GM12878 (cell line): ENCODE results near the gene RNF41.

Experiments used
- CREB1 ChIP-seq: IDR thresholded peaks from 2 replicates; pipeline ENCODE4 v1.6.1; 2012; ENCODE audit warnings: low read depth, mild to moderate bottlenecking, inconsistent platforms
- EZH2 ChIP-seq: IDR thresholded peaks from 2 replicates; pipeline ENCODE4 v1.6.1; 2012; ENCODE audit warnings: low read depth, mild to moderate bottlenecking, control low read depth, inconsistent platforms, low read length, borderline replicate concordance; ENCODE audit not compliant: control insufficient read depth
- HCFC1 ChIP-seq: fragments of 150-350 bp; IDR thresholded peaks from 2 replicates; pipeline ENCODE4 v1.6.1; 2014; ENCODE audit warnings: low read length
- HDAC6 ChIP-seq: fragments of 200-600 bp; sonication (generic); IDR thresholded peaks from one replicate; pipeline ENCODE4 v1.8.0; 2017; ENCODE audit warnings: antibody characterized with exemption; ENCODE audit not compliant: unreplicated experiment
- KDM1A ChIP-seq: fragments of 200-600 bp; sonication (generic); IDR thresholded peaks from 2 replicates; pipeline ENCODE4 v1.6.1; 2016; ENCODE audit warnings: borderline replicate concordance
- RAD51 ChIP-seq: fragments of 450-650 bp; IDR thresholded peaks from 2 replicates; pipeline ENCODE4 v1.6.1; 2016; ENCODE audit warnings: moderate library complexity, mild to moderate bottlenecking, inconsistent platforms
- RCOR1 ChIP-seq: conservative IDR thresholded peaks from 2 replicates; pipeline ENCODE4 v1.6.1; 2012; ENCODE audit warnings: low read depth, low read length, improper control_type of control experiment
- SUZ12 ChIP-seq: fragments of 200-600 bp; sonication (generic); IDR thresholded peaks from one replicate; pipeline ENCODE4 v1.6.1; 2018; ENCODE audit warnings: antibody characterized with exemption, mild to moderate bottlenecking; ENCODE audit not compliant: unreplicated experiment
- ZNF217 ChIP-seq: fragments of 450-650 bp; IDR thresholded peaks from 2 replicates; pipeline ENCODE4 v1.6.1; 2017; ENCODE audit warnings: antibody characterized with exemption, mild to moderate bottlenecking
- ZZZ3 ChIP-seq: IDR thresholded peaks from 2 replicates; pipeline ENCODE4 v1.6.1; 2011; ENCODE audit warnings: low read depth; ENCODE audit not compliant: control insufficient read depth, insufficient read length
- TF ChIP-seq, protein P1 (sequence below), 3 experiments: IDR thresholded peaks in 2 of 3; conservative IDR thresholded peaks in 1 of 3; 2 replicates each; pipeline ENCODE4 v1.5.1; 2011; ENCODE audit warnings: low read depth in 3 of 3, low read length in 3 of 3, mild to moderate bottlenecking in 3 of 3, control low read depth in 2 of 3, moderate library complexity in 2 of 3, inconsistent platforms in 1 of 3, mixed read lengths in 1 of 3; ENCODE audit not compliant: control insufficient read depth in 2 of 3, insufficient read depth in 1 of 3; ENCODE audit errors: extremely low read depth in 1 of 3

DNA sequence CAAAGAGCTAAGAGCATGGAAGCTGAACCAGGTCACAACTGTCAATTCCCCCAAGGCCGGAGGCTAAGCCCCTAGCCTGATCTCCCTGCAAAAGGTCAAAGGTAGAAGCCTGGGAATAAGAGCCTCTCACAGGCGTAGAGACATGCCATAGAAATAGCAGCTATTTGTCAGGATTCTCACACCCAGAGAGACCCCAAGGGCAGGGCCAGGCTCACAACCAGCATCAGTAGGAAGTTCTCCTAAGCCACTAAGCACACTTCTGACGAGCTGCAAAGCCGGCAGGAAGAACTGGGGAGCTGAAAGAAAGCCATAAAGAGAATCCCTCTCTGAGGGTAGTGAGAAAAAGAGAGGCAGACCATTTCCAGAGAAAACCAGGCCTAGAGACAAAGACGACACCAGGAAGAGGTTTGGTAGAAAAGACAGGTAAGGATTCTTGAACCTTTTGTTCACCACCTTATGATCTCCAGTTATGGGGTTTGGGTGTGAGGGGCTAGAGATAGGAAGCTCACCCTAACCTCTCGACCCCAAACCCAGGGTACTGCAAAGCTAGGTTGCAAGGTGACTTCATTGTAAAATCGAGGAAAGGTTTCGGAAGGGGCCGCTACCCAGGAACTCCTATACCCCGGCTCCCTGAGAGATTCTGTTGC is 33.5 kb downstream of the RNF41 start:
- TF ChIP-seq, protein P1, sequence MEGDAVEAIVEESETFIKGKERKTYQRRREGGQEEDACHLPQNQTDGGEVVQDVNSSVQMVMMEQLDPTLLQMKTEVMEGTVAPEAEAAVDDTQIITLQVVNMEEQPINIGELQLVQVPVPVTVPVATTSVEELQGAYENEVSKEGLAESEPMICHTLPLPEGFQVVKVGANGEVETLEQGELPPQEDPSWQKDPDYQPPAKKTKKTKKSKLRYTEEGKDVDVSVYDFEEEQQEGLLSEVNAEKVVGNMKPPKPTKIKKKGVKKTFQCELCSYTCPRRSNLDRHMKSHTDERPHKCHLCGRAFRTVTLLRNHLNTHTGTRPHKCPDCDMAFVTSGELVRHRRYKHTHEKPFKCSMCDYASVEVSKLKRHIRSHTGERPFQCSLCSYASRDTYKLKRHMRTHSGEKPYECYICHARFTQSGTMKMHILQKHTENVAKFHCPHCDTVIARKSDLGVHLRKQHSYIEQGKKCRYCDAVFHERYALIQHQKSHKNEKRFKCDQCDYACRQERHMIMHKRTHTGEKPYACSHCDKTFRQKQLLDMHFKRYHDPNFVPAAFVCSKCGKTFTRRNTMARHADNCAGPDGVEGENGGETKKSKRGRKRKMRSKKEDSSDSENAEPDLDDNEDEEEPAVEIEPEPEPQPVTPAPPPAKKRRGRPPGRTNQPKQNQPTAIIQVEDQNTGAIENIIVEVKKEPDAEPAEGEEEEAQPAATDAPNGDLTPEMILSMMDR (IDR thresholded peaks at IDR 0.05 in 2 of 3, conservative IDR thresholded peaks at IDR 0.05 in 1 of 3; ENCODE audit: control insufficient read depth in 2 of 3, extremely low read depth in 1 of 3, insufficient read depth in 1 of 3, low read depth in 3 of 3, low read length in 3 of 3) = no peak
- TF ChIP-seq ZZZ3 (no peak), HDAC6 (no peak), ZNF217 (no peak), KDM1A (no peak), SUZ12 (no peak), EZH2 (no peak), RAD51 (no peak), HCFC1 (no peak), RCOR1 (no peak), CREB1 (no peak)
